Breast epithelium (tissue), 4 donors: Measurements from ENCODE around the gene ALDH2. TPM values are rescaled to one million over a fixed set of nuclear protein-coding genes. Genes with fewer than 3 reads are reported as not detected.

Experiments used
- DNase-seq, 2 donors: peaks; one replicate each; pipeline ENCODE4 v3.0.0-alpha.2; 2019; ENCODE audit warnings: low spot score in 2 of 2
- H3K27ac ChIP-seq, 2 donors: fragments of 200-600 bp; sonication (generic) in 1 of 2; one replicate each; pipeline ENCODE4 v1.5.1; 2016 to 2019; ENCODE audit warnings: mild to moderate bottlenecking in 1 of 2
- H3K27me3 ChIP-seq, 2 donors: fragments of 200-600 bp; sonication (generic) in 1 of 2; one replicate each; pipeline versions ENCODE4 v1.5.1 to v1.6.0; 2017 to 2019; ENCODE audit warnings: control low read depth in 1 of 2, mild to moderate bottlenecking in 1 of 2
- H3K36me3 ChIP-seq: fragments of 200-600 bp; one replicate; pipeline ENCODE4 v1.5.1; 2019
- H3K4me1 ChIP-seq, 2 donors: fragments of 200-600 bp; sonication (generic); one replicate each; pipeline ENCODE4 v1.5.1; 2016 to 2019; ENCODE audit warnings: control low read depth in 1 of 2
- H3K4me3 ChIP-seq, 3 donors: fragments of 200-600 bp; sonication (generic); 1 replicate in 2 of 3; 2 replicates in 1 of 3; pipeline ENCODE4 v1.5.1; 2016 to 2019; ENCODE audit warnings: mild to moderate bottlenecking in 3 of 3, moderate library complexity in 2 of 3
- H3K9me3 ChIP-seq, 2 donors: fragments of 200-600 bp; sonication (generic) in 1 of 2; one replicate each; pipeline ENCODE4 v1.5.1; 2016 to 2019; ENCODE audit warnings: control low read depth in 1 of 2
- CTCF ChIP-seq, 3 donors: fragments of 450-650 bp; IDR thresholded peaks; one replicate each; pipeline ENCODE4 v1.5.1; 2016 to 2017; ENCODE audit warnings: antibody characterized with exemption in 3 of 3, mild to moderate bottlenecking in 3 of 3, moderate library complexity in 3 of 3
- POLR2A ChIP-seq: fragments of 450-650 bp; IDR thresholded peaks from one replicate; pipeline ENCODE4 v1.6.1; 2016; ENCODE audit warnings: antibody characterized with exemption, mild to moderate bottlenecking, moderate library complexity
- POLR2AphosphoS5 ChIP-seq, 3 donors: sonication (generic); formaldehyde crosslinking; IDR thresholded peaks; one replicate each; pipeline ENCODE4 v1.6.1; 2017; ENCODE audit warnings: antibody characterized with exemption in 3 of 3
- intact Hi-C: fragments of 100-400 bp; cut with DNase I; formaldehyde crosslinking; loops from one replicate; pipeline ENCODE4 v1.15.1; 2023; ENCODE audit warnings: low total_unique reads
- total RNA-seq, 3 donors: library from RNA; depleted of rRNA; stranded (reverse); fragments of >200 nt; gene quantifications; one replicate each; pipeline ENCODE4 v1.1.0, GENCODE V29; 2016

The ALDH2 gene
- total RNA-seq, 3 donors from 2014 or later, result 56.4 to 433 (median 63.4) TPM

- peaks cover 11 to 12% of the 10 kb centered on the region in 2 donors for H3K4me1 ChIP-seq
Measured at GRCh38 chr12:111840807-111841206, 74.1 kb downstream of the ALDH2 start.

DNA sequence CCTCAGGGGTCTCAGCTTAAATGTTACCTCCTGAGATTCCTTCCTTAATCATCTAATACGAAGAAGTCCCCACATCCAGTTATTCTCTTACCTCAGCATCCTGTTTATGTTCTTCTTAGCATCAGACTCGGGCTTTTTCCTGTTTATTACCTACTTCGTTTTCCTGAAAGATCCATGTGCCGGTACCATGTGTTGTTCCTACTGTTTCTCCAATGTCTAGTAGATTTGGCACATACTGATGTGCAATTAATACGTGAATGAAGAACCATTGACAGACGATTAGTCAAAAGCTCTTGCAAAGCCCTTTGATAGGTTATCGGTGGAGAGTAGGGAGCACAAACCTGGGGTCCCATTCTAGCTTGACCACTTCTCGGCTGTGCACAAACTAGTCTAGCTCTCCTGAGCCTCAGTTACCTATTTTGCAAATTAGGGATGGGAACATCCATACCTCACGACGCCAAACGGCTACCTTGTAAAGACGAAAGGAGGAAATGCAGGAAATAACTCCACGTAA lies 74.6 kb downstream of the ALDH2 start:
- Histone ChIP-seq H3K36me3 (no peaks in the 10 kb centered on the region), H3K9me3 (no peaks in the 10 kb centered on the region), H3K27me3 (no peaks in the 10 kb centered on the region), H3K27ac (peak overlapping the region; percentile 97), H3K4me1 (peaks cover 11 to 12% of the 10 kb centered on the region in 2 donors), H3K4me3 (peak overlapping the region; percentile 90 to 100 (median 96))
- no peak for DNase-seq
- TF ChIP-seq CTCF (IDR thresholded peaks at IDR 0.05) (no peak), POLR2A (no peak), POLR2AphosphoS5 (IDR thresholded peaks at IDR 0.05) (no peak)
- intact Hi-C loops, result loop anchor here (10.0 kb wide), 1 partner anchor 1384 kb away; the partner anchor contains the start of gene TPCN1

More at GRCh38 chr12:111840807-111841206, 74.1 kb downstream of the ALDH2 start:
- intact Hi-C loops, result loop anchor here (10.0 kb wide), 1 partner anchor 1384 kb away; the partner anchor contains the start of gene TPCN1
- Histone ChIP-seq H3K36me3 (no peaks in the 10 kb centered on the region), H3K4me3 (peak overlapping the region; percentile 90 to 100 (median 96)), H3K27ac (peak overlapping the region; percentile 97), H3K9me3 (no peaks in the 10 kb centered on the region), H3K27me3 (no peaks in the 10 kb centered on the region)
- no peak for DNase-seq
- no peak for TF ChIP-seq CTCF (IDR thresholded peaks at IDR 0.05)
- TF ChIP-seq POLR2A, result no peak
- no peak for TF ChIP-seq POLR2AphosphoS5 (IDR thresholded peaks at IDR 0.05)

- no peaks in the 10 kb centered on the region for H3K36me3 ChIP-seq
- peak within 1 kb of the TSS; percentile 90 to 100 (median 96) for H3K4me3 ChIP-seq
- no peaks in the 10 kb centered on the region for H3K27me3 ChIP-seq
- peak; percentile 92 to 97 (median 93) for TF ChIP-seq POLR2AphosphoS5 (IDR thresholded peaks at IDR 0.05)
- TF ChIP-seq POLR2A, result peak; percentile 22
- TF ChIP-seq CTCF (IDR thresholded peaks at IDR 0.05), result no peak
- intact Hi-C loops, result loop anchor here (10.0 kb wide), 1 partner anchor 1383 kb away; the partner anchor contains the start of gene TPCN1
- H3K27ac ChIP-seq, result peak within 1 kb of the TSS; percentile 97
- peaks cover 11 to 12% of the 10 kb centered on the region in 2 donors for H3K4me1 ChIP-seq
- DNase-seq, result peak; percentile 90 to 92
- no peaks in the 10 kb centered on the region for H3K9me3 ChIP-seq
Measured at GRCh38 chr12:111841750-111842555, 75.2 kb downstream of the ALDH2 start, which contains the start of gene MAPKAPK5. Gene MAPKAPK5 (plus strand): TSS chr12:111842228. CDS start chr12:111842734, 506 bp downstream.

DNA sequence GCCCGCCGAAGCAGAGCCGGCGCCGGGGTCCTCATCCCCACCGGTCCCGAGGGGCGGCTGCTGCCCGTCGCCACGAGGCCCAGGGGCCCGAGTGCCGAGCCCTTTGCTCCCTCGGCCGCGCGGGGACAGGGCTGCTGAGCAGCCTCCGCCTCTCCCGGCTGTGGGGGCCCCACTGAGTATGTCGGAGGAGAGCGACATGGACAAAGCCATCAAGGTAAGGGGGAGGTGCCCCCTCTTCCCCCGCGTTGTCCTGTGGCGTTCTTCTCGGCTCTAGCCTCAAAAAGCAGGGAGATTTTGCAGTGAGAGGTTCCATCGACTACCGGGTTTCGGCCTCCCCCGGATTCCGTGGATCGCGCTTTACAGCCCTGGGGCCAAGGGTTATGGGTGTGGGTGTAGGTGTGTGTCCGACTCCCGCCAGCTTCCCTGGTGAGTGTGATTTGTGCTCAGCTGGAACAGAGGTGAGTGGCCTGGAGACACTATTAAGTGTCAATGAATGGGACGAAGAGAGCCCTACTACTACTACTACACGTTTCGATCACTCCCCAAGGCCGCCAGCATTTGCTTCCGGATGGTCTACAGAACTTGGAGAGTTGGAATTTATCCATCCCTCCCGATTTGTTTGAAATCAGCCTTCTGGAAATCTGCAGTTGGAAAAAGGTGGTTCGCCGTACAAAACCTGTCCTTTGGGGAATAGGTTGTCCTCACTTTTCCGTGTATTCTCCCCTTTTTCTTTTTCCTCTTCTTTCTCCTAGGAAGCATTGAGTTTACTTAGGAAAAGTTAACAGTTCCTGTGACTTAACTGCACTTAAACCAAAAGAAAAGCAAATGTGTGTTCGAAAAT lies 76.0 kb downstream of the ALDH2 start:
- Histone ChIP-seq H3K27ac (peak overlapping the region; percentile 97), H3K4me1 (peaks cover 11 to 12% of the 10 kb centered on the region in 2 donors), H3K36me3 (no peaks in the 10 kb centered on the region), H3K4me3 (peak overlapping the region; percentile 90 to 100 (median 96)), H3K27me3 (no peaks in the 10 kb centered on the region), H3K9me3 (no peaks in the 10 kb centered on the region)
- TF ChIP-seq POLR2AphosphoS5 (IDR thresholded peaks at IDR 0.05) (no peak), CTCF (IDR thresholded peaks at IDR 0.05) (no peak), POLR2A (no peak)
- DNase-seq, result no peak
- intact Hi-C loops, result loop anchor here (10.0 kb wide), 1 partner anchor 1382 kb away; the partner anchor contains the start of gene TPCN1
